ENCODE results near the gene DNAH3.
"Not testable (repeated sequence)": the region's sequence is repeated elsewhere in the genome, so short reads cannot be mapped to it uniquely, and the experiment has no call there.

DNAH3 gene

DNA sequence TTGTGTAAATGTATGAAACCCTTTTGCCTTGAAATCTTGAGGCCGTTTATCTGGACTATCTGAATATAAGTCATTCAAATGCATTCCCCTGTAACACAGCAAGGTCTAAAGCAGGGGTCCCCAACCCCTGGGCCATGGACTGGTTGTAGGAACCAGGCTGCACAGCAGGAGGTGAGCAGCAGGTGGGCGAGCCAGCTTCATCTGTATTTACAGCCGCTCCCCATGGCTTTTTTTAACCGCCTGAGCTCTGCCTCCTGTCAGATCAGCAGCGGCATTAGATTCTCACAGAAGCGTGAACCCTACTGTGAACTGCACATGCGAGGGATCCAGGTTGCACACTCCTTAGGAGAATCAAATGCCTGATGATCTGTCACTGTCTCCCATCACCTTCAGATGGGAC is 24.1 kb downstream of the DNAH3 start:
- no peak for DNase-seq (ENCODE audit: low read depth in 1 of 2, low spot score in 1 of 2)

DNA sequence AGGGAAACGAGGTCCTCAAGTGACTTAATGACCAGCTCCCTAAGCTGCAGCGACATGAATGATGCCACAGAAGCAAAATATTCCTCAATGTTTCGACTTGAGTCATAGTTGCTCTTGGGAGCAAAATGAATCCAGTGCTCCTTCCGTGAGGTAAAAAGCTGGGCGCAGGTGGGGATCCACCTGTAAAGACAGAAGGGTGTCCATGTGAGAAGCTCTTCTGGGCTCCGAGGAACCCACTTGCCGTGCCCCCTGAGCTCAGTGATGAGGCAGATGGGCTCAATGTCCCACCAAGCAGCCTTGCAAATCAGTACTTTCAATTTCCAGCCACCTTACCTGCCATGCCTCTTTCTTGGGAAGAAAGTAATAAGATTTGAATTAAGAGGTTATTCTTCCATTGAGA is 25.5 kb downstream of the DNAH3 start:
- DNase-seq (ENCODE audit: low read depth in 1 of 2, low spot score in 1 of 2): no peak

DNA sequence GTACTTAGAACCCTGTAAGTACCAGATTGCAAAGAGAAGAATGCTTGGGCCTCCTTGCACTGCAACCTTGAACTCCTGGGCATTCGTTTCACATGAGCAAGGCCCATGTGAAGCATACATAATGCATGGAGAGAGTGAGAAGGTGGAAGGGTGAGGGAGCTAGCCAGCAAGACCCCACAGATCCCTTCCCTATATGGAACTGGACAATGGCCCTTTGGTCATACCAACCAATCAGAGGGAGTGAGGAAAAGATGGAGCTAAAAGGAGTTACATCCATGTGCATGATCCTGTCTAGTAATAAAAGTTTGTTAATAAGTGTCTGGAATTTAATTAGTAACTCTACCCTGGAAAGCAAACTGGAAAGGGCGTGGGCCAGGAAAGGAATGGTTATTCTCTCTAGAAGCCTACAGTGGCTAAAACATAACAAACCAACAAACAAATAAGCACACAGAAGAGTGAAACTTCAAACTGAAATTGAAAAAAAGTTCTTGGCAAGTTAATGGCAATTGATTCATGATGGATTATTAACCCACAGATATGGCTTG is 29.6 kb downstream of the DNAH3 start:
- no peak for DNase-seq (ENCODE audit: low read depth in 1 of 2, low spot score in 1 of 2)

- DNase-seq (ENCODE audit: low read depth in 1 of 2, low spot score in 1 of 2): no peak
Measured at GRCh38 chr16:21117567-21117966, 33.1 kb downstream of the DNAH3 start.

GRCh38 chr16:21116148-21116693 is 34.4 kb downstream of the DNAH3 start:
- no peak for DNase-seq (ENCODE audit: low read depth in 1 of 2, low spot score in 1 of 2)

- not testable (repeated sequence) for DNase-seq (ENCODE audit: low read depth in 1 of 2, low spot score in 1 of 2)
Measured at GRCh38 chr16:21115551-21115950, 35.1 kb downstream of the DNAH3 start.

- DNase-seq (ENCODE audit: low read depth in 1 of 2, low spot score in 1 of 2): no peak
Measured at GRCh38 chr16:21103941-21104860, 46.4 kb downstream of the DNAH3 start.

GRCh38 chr16:21101631-21102420 is 48.8 kb downstream of the DNAH3 start:
- DNase-seq (ENCODE audit: low read depth in 1 of 2, low spot score in 1 of 2): no peak

- DNase-seq (ENCODE audit: low read depth in 1 of 2, low spot score in 1 of 2): no peak
Measured at GRCh38 chr16:21100447-21100846, 50.2 kb downstream of the DNAH3 start.

GRCh38 chr16:21097151-21097550 is 53.5 kb downstream of the DNAH3 start:
- DNase-seq (ENCODE audit: low read depth in 1 of 2, low spot score in 1 of 2): no peak

- not testable (repeated sequence) for DNase-seq (ENCODE audit: low read depth in 1 of 2, low spot score in 1 of 2)
Measured at GRCh38 chr16:21094719-21095118, 55.9 kb downstream of the DNAH3 start.

- DNase-seq (ENCODE audit: low read depth in 1 of 2, low spot score in 1 of 2): no peak
Measured at GRCh38 chr16:21092951-21093350, 57.7 kb downstream of the DNAH3 start.

- no peak for DNase-seq (ENCODE audit: low read depth in 1 of 2, low spot score in 1 of 2)
Measured at GRCh38 chr16:21088646-21089538, 61.8 kb downstream of the DNAH3 start.

DNA sequence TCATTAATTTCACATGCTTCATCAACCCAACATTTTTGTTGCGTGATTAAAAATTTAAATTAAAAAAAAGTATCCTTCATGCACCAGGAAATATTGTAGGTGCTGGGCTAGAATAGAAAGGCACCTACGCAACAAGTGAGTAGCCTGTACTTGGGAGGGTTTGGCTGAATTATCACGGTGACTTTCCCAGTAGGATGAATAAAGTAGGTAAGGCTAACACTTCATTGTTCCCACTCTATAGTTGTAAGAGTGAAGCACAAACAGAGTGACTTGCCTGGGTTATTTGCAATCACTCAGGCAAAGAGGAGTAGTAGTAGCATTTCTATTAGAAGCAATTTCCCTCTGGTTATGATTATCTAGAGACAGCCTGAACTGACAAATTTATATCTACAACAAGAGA is 62.5 kb downstream of the DNAH3 start:
- DNase-seq (ENCODE audit: low read depth in 1 of 2, low spot score in 1 of 2): no peak

DNA sequence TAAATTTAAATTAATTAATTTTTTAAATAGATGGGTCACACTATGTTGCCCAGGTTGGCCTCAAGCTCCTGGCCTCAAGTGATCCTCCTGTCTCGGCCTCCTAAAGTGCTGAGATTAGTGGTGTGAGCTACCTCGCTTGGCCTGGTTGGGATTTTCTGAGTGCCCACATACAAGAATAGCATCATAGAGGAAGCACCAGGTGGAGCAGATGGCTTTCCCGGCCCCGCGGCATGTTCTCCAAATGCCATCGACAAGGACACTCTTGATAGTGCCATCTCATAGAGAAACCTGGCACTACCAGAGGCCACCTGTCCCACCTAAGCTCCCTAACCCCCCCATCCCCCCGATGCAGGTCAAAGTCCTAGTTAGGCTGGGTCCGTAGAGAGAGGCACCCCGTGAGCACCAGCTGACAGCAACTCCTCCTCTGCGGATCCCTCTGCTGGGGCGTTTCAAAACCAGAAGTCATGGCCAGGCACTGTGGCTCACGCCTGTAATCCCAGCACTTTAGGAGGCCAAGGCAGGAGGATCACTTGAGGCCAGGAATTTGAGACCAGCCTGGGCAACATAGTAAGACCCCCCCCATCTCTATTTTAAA is 65.9 kb downstream of the DNAH3 start:
- DNase-seq (ENCODE audit: low read depth in 1 of 2, low spot score in 1 of 2): no peak

DNA sequence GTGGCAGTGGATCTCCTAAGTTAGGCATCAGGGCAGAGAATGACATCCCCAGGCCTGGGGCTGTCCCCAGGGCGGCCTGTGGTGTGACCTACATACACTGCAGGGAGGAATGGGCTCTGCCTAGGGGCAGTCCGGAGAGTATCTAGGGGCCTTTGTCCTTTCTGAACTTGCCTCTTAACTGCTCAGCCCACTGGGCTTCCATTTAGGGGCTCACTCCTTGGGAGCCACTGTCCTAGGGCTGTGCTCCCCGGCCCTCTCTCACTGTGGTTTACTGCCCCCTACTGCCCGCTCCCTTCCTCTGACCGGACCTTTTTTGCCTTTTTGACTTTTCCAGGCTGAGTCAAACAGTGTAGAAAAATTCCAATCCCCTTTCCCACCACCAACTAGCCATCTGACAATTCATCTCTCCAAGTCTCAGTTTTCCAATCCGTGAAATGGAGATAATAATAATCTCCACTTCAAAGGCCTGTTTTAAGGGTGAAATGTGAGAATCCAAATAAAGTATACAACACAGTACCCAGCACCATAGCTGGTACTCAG is 66.8 kb downstream of the DNAH3 start:
- peak in 1 of 2 donors; percentile 9 for DNase-seq (ENCODE audit: low read depth in 1 of 2, low spot score in 1 of 2)

DNA sequence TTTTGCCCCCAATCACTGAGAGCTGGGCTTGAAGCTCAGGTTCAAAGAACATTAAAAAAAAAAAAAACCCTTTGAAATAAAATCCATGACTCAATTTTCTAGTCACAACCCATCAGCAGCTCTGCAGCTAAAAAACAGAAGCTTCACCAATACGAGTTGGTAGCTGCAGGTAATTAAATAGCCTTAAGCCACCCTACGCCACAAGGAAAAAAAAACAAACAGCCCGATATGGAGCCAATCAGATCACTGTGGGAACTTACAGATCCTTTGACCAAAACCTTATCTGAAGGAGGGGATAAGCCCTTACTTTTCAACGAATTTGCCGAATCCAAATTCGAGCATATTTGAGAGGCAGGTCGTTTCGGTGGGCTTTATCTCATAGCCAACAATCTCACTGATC is 69.3 kb downstream of the DNAH3 start:
- DNase-seq (ENCODE audit: low read depth in 1 of 2, low spot score in 1 of 2): no peak

DNA sequence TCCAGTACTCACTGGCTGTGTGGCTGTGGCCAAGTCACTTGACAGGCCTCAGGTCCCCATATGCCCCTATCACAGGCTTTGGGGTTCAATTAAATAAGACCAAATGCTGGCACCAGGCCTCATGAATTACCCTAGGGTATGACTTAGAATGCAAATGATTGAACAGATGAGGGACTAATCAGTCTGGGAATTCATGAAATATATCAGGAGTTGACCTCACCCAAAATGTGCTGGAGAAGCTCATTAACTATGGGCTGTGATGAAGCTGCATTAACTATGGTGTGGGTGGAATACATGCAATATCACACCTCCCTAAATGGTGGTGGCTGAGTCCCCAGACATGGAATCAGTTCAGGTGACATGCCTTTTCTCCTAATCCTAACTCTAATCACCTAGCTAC is 72.1 kb downstream of the DNAH3 start:
- DNase-seq (ENCODE audit: low read depth in 1 of 2, low spot score in 1 of 2): no peak

- no peak for DNase-seq (ENCODE audit: low read depth in 1 of 2, low spot score in 1 of 2)
Measured at GRCh38 chr16:21076186-21076883, 74.3 kb downstream of the DNAH3 start.

All from activated T-helper 1 cell treated with anti-CD3 and anti-CD28 coated beads, Interleukin-2, amount 50 U/mL, for 16 hours (primary cell).